Neural progenitor cell (in vitro differentiated cells): ENCODE measurements around the gene GP9. TPM values are rescaled to one million over a fixed set of nuclear protein-coding genes. Genes with fewer than 3 reads are reported as not detected.

ENCODE experiments used
- DNase-seq: peaks from one replicate; pipeline ENCODE4 v3.0.0-alpha.2; 2016; ENCODE audit warnings: low spot score
- H2AFZ ChIP-seq: fragments of 200-600 bp; sonication (generic); replicated peaks from 2 replicates; pipeline ENCODE4 v1.6.1; 2016; ENCODE audit warnings: antibody characterized with exemption
- H3F3A ChIP-seq: fragments of 200-600 bp; sonication (generic); 2 replicates; pipeline ENCODE4 v1.6.1; 2016; ENCODE audit warnings: antibody characterized with exemption, low read depth
- H3K27ac ChIP-seq: fragments of 200-600 bp; sonication (generic); 2 replicates; pipeline ENCODE4 v1.5.1; 2016; ENCODE audit warnings: mild to moderate bottlenecking
- H3K27me3 ChIP-seq: fragments of 200-600 bp; sonication (generic); 2 replicates; pipeline ENCODE4 v1.6.1; 2016; ENCODE audit warnings: mild to moderate bottlenecking, moderate library complexity
- H3K36me3 ChIP-seq: fragments of 200-600 bp; sonication (generic); 2 replicates; pipeline ENCODE4 v1.5.1; 2016
- H3K4me1 ChIP-seq: fragments of 200-600 bp; sonication (generic); 2 replicates; pipeline ENCODE4 v1.6.1; 2016; ENCODE audit warnings: mixed run types
- H3K4me2 ChIP-seq: fragments of 200-600 bp; sonication (generic); 2 replicates; pipeline ENCODE4 v1.6.1; 2016
- H3K4me3 ChIP-seq: fragments of 200-600 bp; sonication (generic); 2 replicates; pipeline ENCODE4 v1.5.1; 2016
- H3K79me2 ChIP-seq: fragments of 200-600 bp; sonication (generic); 2 replicates; pipeline ENCODE4 v1.6.1; 2016; ENCODE audit warnings: low read depth
- H3K9ac ChIP-seq: fragments of 200-600 bp; sonication (generic); 2 replicates; pipeline ENCODE4 v1.6.1; 2016
- H3K9me3 ChIP-seq: fragments of 200-600 bp; sonication (generic); 2 replicates; pipeline ENCODE4 v1.5.1; 2016; ENCODE audit warnings: low read depth
- H4K20me1 ChIP-seq: fragments of 200-600 bp; sonication (generic); 2 replicates; pipeline ENCODE4 v1.6.1; 2016; ENCODE audit warnings: low read depth
- H3K27ac Mint-ChIP-seq: 3 replicates; pipeline ENCODE4 v1.8.0; 2021; ENCODE audit warnings: mixed read lengths
- H3K27me3 Mint-ChIP-seq: 2 replicates; pipeline ENCODE4 v1.8.0; 2022; ENCODE audit warnings: low read depth, mild to moderate bottlenecking, inconsistent platforms, moderate library complexity, mixed read lengths; ENCODE audit not compliant: insufficient read depth
- H3K36me3 Mint-ChIP-seq: 3 replicates; pipeline ENCODE4 v1.8.0; 2021; ENCODE audit warnings: mixed read lengths
- H3K4me1 Mint-ChIP-seq: 3 replicates; pipeline ENCODE4 v1.8.0; 2021; ENCODE audit warnings: mixed read lengths
- H3K4me3 Mint-ChIP-seq: 3 replicates; pipeline ENCODE4 v1.8.0; 2021; ENCODE audit warnings: mild to moderate bottlenecking, moderate library complexity, mixed read lengths
- H3K9me3 Mint-ChIP-seq: 3 replicates; pipeline ENCODE4 v1.8.0; 2020; ENCODE audit warnings: mixed read lengths
- CTCF ChIP-seq: fragments of 200-600 bp; sonication (generic); IDR thresholded peaks from 2 replicates; pipeline ENCODE4 v1.5.1; 2017; ENCODE audit warnings: antibody characterized with exemption, mild to moderate bottlenecking
- EZH2 ChIP-seq: fragments of 200-600 bp; sonication (generic); IDR thresholded peaks from 2 replicates; pipeline ENCODE4 v1.6.1; 2017; ENCODE audit warnings: antibody characterized with exemption, mild to moderate bottlenecking, moderate library complexity
- EZH2phosphoT487 ChIP-seq: fragments of 200-600 bp; sonication (generic); IDR thresholded peaks from 2 replicates; pipeline ENCODE4 v1.6.1; 2017; ENCODE audit warnings: antibody characterized with exemption
- total RNA-seq: library from RNA; depleted of rRNA; stranded (reverse); fragments of >200 nt; gene quantifications from 2 replicates; pipeline ENCODE4 v1.2.3, GENCODE V29; 2015; ENCODE audit warnings: low replicate concordance

Gene GP9
- not detected in 2 replicates for total RNA-seq

GRCh38 chr3:129060276-129061022 is at the start of gene GP9:
TSS of gene GP9 (plus strand) at chr3:129060779. CDS start at chr3:129061740, 961 bp downstream.
- Mint-ChIP-seq H3K27ac (no peak within 1 kb of the TSS), H3K4me1 (peaks cover 13% of the 10 kb centered on the region), H3K4me3 (no peak within 1 kb of the TSS), H3K36me3 (no peaks in the 10 kb centered on the region), H3K9me3 (no peaks in the 10 kb centered on the region), H3K27me3 (peaks cover 6% of the 10 kb centered on the region)
- DNase-seq: no peak
- no peak within 1 kb of the TSS for H2AFZ ChIP-seq
- TF ChIP-seq EZH2phosphoT487: no peak
- no peak for TF ChIP-seq CTCF
- TF ChIP-seq EZH2: no peak
- no peak within 1 kb of the TSS for H3K9ac ChIP-seq
- H3K27ac ChIP-seq: no peak within 1 kb of the TSS
- no peak within 1 kb of the TSS for H3K4me2 ChIP-seq
- H3K27me3 ChIP-seq: no peaks in the 10 kb centered on the region
- no peaks in the 10 kb centered on the region for H3K36me3 ChIP-seq
- H3K9me3 ChIP-seq: no peaks in the 10 kb centered on the region
- H4K20me1 ChIP-seq: no peaks in the 10 kb centered on the region
- no peaks in the 10 kb centered on the region for H3K4me1 ChIP-seq
- no peak within 1 kb of the TSS for H3K4me3 ChIP-seq
- no peaks in the 10 kb centered on the region for H3K79me2 ChIP-seq
- no peaks in the 10 kb centered on the region for H3F3A ChIP-seq

- Mint-ChIP-seq H3K9me3 (no peaks in the 10 kb centered on the region), H3K27ac (no peak overlapping the region), H3K4me3 (no peak overlapping the region), H3K27me3 (peaks cover 4% of the 10 kb centered on the region), H3K4me1 (peaks cover 47% of the 10 kb centered on the region), H3K36me3 (peaks cover 38% of the 10 kb centered on the region)
- Histone ChIP-seq H3F3A (peaks cover 7% of the 10 kb centered on the region), H4K20me1 (no peaks in the 10 kb centered on the region), H3K27me3 (no peaks in the 10 kb centered on the region), H3K4me3 (no peak overlapping the region), H3K27ac (no peak overlapping the region), H3K79me2 (no peaks in the 10 kb centered on the region), H3K4me1 (peaks cover 22% of the 10 kb centered on the region), H3K36me3 (no peaks in the 10 kb centered on the region), H2AFZ (no peak overlapping the region), H3K9ac (no peak overlapping the region), H3K4me2 (no peak overlapping the region), H3K9me3 (no peaks in the 10 kb centered on the region)
- TF ChIP-seq EZH2phosphoT487: no peak
- TF ChIP-seq CTCF: no peak
- no peak for TF ChIP-seq EZH2
- DNase-seq: no peak
These were observed 47.1 kb upstream of the GP9 start for GRCh38 chr3:129013491-129013891.

- Histone ChIP-seq H3F3A (peaks cover 7% of the 10 kb centered on the region), H3K27me3 (no peaks in the 10 kb centered on the region), H3K4me3 (no peak overlapping the region), H4K20me1 (no peaks in the 10 kb centered on the region), H2AFZ (no peak overlapping the region), H3K79me2 (no peaks in the 10 kb centered on the region), H3K36me3 (no peaks in the 10 kb centered on the region), H3K4me2 (no peak overlapping the region), H3K9ac (no peak overlapping the region), H3K27ac (no peak overlapping the region), H3K4me1 (peaks cover 22% of the 10 kb centered on the region), H3K9me3 (no peaks in the 10 kb centered on the region)
- Mint-ChIP-seq H3K9me3 (no peaks in the 10 kb centered on the region), H3K4me3 (no peak overlapping the region), H3K27ac (no peak overlapping the region), H3K36me3 (peaks cover 38% of the 10 kb centered on the region), H3K27me3 (peaks cover 4% of the 10 kb centered on the region), H3K4me1 (peaks cover 51% of the 10 kb centered on the region)
- DNase-seq: no peak
- TF ChIP-seq CTCF (no peak), EZH2phosphoT487 (no peak), EZH2 (no peak)
These were observed 46.4 kb upstream of the GP9 start for GRCh38 chr3:129014148-129014547.
